HEK293T (cell line): ENCODE data around the gene CTNNA2.

Experiments used
- CTCF ChIA-PET: fragments of 350-600 bp; formaldehyde crosslinking; extraction: SDS; loops from one replicate; lab custom pipeline; 2021; ENCODE audit warnings: antibody characterized with exemption, inconsistent platforms; lab: Yijun Ruan, JAX
- POLR2A ChIA-PET: fragments of 350-600 bp; formaldehyde crosslinking; extraction: SDS; loops from one replicate; lab custom pipeline; 2020; ENCODE audit warnings: antibody characterized with exemption, inconsistent platforms; lab: Yijun Ruan, JAX
- DNase-seq: peaks from one replicate; pipeline ENCODE4 v3.0.0; 2012; ENCODE audit warnings: mixed read lengths; ENCODE audit errors: extremely low spot score
- ARNT ChIP-seq: fragments of 450-650 bp; IDR thresholded peaks from 2 replicates; pipeline ENCODE4 v1.6.1; 2017; ENCODE audit warnings: mild to moderate bottlenecking
- BHLHE40 ChIP-seq: fragments of 450-650 bp; IDR thresholded peaks from 2 replicates; pipeline ENCODE4 v1.6.1; 2016; ENCODE audit warnings: mild to moderate bottlenecking, moderate library complexity, borderline replicate concordance
- CTBP1 ChIP-seq: fragments of 450-650 bp; IDR thresholded peaks from 2 replicates; pipeline ENCODE4 v1.6.1; 2016; ENCODE audit warnings: borderline replicate concordance
- ELF4 ChIP-seq: fragments of 450-650 bp; IDR thresholded peaks from 2 replicates; pipeline ENCODE4 v1.6.1; 2017; ENCODE audit warnings: antibody characterized with exemption
- FOXA1 ChIP-seq: fragments of 450-650 bp; IDR thresholded peaks from 2 replicates; pipeline ENCODE4 v1.6.1; 2016; ENCODE audit warnings: mild to moderate bottlenecking
- FOXK2 ChIP-seq: fragments of 450-650 bp; IDR thresholded peaks from 2 replicates; pipeline ENCODE4 v1.6.1; 2016; ENCODE audit warnings: mild to moderate bottlenecking
- FOXM1 ChIP-seq: fragments of 450-650 bp; IDR thresholded peaks from 2 replicates; pipeline ENCODE4 v1.6.1; 2017; ENCODE audit warnings: mild to moderate bottlenecking, borderline replicate concordance
- HDGF ChIP-seq: fragments of 450-650 bp; IDR thresholded peaks from 2 replicates; pipeline ENCODE4 v1.6.1; 2017; ENCODE audit warnings: antibody characterized with exemption, borderline replicate concordance
- L3MBTL2 ChIP-seq: fragments of 450-650 bp; conservative IDR thresholded peaks from 2 replicates; pipeline ENCODE4 v1.6.1; 2016; ENCODE audit warnings: mild to moderate bottlenecking
- LEF1 ChIP-seq: fragments of 450-650 bp; IDR thresholded peaks from 2 replicates; pipeline ENCODE4 v1.6.1; 2017; ENCODE audit warnings: mild to moderate bottlenecking, borderline replicate concordance
- NFRKB ChIP-seq: fragments of 450-650 bp; IDR thresholded peaks from 2 replicates; pipeline ENCODE4 v1.6.1; 2016; ENCODE audit warnings: mild to moderate bottlenecking, moderate library complexity
- SP1 ChIP-seq: fragments of 450-650 bp; IDR thresholded peaks from 2 replicates; pipeline ENCODE4 v1.6.1; 2017
- SUZ12 ChIP-seq: fragments of 450-650 bp; IDR thresholded peaks from 2 replicates; pipeline ENCODE4 v1.6.1; 2016; ENCODE audit warnings: mild to moderate bottlenecking
- TARDBP ChIP-seq: fragments of 450-650 bp; IDR thresholded peaks from 2 replicates; pipeline ENCODE4 v1.6.1; 2016
- ZNF384 ChIP-seq: fragments of 450-650 bp; IDR thresholded peaks from 2 replicates; pipeline ENCODE4 v1.6.1; 2016
- TF ChIP-seq, protein P1 (sequence below): fragments of 450-650 bp; IDR thresholded peaks from 2 replicates; pipeline ENCODE4 v1.6.1; 2016

CTNNA2 gene

DNA sequence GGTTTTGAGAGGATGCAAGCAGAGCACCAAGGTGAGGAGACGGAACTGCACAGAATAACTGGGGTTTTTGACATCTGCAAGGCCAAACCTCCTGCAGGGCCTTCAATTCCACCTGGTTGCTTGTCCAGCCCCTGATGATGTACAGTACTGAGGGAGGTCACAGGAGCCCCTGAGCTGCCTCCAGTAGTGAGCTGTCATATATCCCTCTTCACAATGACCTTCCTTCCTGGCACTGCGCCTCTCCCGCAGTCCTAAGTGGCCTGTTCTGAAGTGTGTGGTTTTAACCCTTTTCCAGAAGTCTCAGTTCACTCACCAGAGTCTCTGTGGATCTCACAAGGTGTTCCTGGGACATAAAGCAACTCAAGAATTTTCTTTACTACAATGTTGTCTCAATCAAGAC lies 746.4 kb downstream of the CTNNA2 start:
- CTCF ChIA-PET = no interaction called here
- no peak for DNase-seq
- POLR2A ChIA-PET = no interaction called here
- TF ChIP-seq FOXK2 (no peak), SP1 (no peak), ARNT (no peak), FOXM1 (no peak), ELF4 (no peak), SUZ12 (no peak), TARDBP (no peak), ZNF384 (no peak), LEF1 (no peak), FOXA1 (no peak), CTBP1 (no peak)

DNA sequence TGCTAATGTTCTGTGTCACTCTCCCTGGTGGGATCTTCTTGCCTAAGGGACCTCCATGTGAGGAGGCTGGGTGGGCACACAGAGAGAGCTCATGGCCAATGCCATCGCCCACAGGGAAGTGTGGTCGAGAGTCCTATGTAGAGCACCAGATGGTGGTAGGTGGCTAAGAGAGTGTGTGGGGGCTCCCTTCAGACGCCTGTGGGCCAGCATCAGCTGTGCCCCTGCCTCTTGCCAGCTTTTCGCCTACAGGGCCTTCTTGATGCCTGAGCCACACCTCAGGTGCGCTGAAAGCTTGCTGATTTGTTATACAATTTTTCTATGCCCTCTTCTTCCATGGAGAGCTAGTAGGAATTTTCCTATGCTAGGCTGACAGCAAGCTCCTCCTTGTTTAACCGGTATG lies 753.4 kb downstream of the CTNNA2 start:
- CTCF ChIA-PET = no interaction called here
- TF ChIP-seq FOXK2 (no peak), FOXM1 (no peak), ARNT (no peak), ZNF384 (no peak), TARDBP (no peak), SP1 (no peak), NFRKB (no peak), ELF4 (no peak), SUZ12 (no peak), FOXA1 (no peak), HDGF (no peak), CTBP1 (no peak), BHLHE40 (no peak), L3MBTL2 (no peak), LEF1 (no peak)
- TF ChIP-seq, protein P1, sequence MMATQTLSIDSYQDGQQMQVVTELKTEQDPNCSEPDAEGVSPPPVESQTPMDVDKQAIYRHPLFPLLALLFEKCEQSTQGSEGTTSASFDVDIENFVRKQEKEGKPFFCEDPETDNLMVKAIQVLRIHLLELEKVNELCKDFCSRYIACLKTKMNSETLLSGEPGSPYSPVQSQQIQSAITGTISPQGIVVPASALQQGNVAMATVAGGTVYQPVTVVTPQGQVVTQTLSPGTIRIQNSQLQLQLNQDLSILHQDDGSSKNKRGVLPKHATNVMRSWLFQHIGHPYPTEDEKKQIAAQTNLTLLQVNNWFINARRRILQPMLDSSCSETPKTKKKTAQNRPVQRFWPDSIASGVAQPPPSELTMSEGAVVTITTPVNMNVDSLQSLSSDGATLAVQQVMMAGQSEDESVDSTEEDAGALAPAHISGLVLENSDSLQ = no peak
- DNase-seq = no peak
- POLR2A ChIA-PET = no interaction called here

DNA sequence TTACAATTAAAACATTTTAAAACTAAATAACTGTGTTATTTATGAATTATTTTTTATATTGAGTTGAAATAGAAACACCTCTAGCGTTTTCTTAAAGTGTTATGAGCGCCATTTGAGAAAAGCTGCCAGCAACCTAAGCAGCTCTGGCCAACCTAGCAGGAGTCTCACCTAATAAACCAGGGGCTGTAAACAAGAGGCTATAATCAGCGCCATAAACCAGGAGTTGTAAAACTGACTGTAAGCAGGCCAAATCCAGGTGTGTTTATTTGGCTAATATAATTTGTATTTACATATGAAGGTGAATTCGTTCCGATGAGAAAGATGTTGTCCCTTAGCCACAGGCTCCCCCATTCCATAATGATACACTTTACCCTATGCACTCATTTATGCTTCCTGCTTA lies 757.0 kb downstream of the CTNNA2 start:
- CTCF ChIA-PET = no interaction called here
- POLR2A ChIA-PET = no interaction called here
- TF ChIP-seq BHLHE40 = no peak
- no peak for TF ChIP-seq ZNF384
- TF ChIP-seq NFRKB = no peak
- no peak for TF ChIP-seq FOXM1
- no peak for TF ChIP-seq SP1
- TF ChIP-seq FOXK2 = no peak
- no peak for TF ChIP-seq SUZ12
- no peak for TF ChIP-seq HDGF
- TF ChIP-seq FOXA1 = no peak
- DNase-seq = no peak

DNA sequence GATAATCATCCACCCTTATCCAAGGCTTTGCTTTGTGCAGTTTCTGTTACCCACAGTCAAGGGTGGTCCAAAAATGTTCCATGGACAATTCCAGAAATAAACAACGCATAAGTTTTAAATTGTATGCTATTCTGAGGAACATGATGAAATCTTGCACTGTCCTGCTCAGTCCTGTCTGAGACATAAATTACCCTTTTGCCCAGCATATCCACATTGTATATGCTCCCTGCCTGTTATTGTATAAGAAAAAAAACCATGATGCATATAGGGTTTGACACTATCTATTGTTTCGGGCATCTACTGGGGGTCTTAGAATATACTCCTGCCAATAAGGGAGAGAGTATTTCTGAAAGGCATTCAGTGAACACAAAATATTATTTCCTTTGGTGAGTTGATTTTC lies 767.7 kb downstream of the CTNNA2 start:
- DNase-seq = no peak
- ChIA-PET CTCF (no interaction called here), POLR2A (no interaction called here)
- no peak for TF ChIP-seq BHLHE40
- TF ChIP-seq, protein P1 = no peak
- no peak for TF ChIP-seq ELF4

DNA sequence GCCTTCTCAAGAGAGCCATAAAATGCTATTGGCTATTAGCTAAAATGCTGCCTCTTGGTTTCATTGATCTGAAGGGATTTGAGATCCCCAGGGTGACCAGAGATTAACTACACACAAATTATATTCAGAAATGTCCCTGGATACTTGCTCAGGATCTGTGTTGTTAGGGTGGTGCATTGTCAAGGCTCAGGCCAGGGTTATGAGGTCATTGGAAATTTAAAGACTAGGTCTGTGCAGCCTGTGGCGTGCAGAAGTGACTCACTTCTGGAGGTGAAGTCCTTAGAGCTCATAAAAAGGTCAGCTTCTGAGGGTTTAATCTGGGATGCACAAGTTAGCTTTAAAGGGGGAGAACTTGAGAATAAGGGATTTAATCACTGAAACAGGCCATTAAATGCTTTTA lies 768.2 kb downstream of the CTNNA2 start:
- no peak for DNase-seq
- ChIA-PET CTCF (no interaction called here), POLR2A (no interaction called here)
- no peak for TF ChIP-seq SUZ12
- TF ChIP-seq, protein P1 = no peak
- TF ChIP-seq SP1 = no peak

DNA sequence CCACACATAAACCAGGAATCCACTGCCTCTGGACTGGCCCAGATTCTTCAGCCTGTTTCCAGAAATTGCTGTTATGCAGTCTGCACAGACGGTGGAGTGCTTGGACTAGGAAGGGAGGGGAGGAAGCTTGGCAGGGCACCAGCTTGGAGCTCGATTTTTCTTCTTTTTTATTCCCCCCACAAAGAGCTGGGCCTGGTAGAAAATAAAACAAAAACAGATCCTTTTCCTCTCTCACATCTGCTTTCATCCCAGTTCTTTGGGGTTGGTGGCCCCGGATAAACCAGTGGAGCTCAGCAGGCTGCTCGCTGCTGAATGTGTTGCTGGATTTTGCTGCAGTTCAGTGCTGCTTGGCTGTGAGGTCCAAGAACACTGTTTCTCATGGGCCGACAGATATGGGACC lies 775.7 kb downstream of the CTNNA2 start:
- no peak for DNase-seq
- POLR2A ChIA-PET = interaction anchor here (0.8 kb wide), 1 partner anchor 15 kb away, joined by 3 read pairs; no protein-coding TSS in a partner anchor
- no peak for TF ChIP-seq ARNT
- TF ChIP-seq SP1 = no peak
- TF ChIP-seq, protein P1 = no peak
- TF ChIP-seq FOXM1 = no peak
- no peak for TF ChIP-seq HDGF
- TF ChIP-seq ELF4 = no peak
- TF ChIP-seq NFRKB = no peak
- no peak for TF ChIP-seq BHLHE40
- TF ChIP-seq FOXA1 = no peak
- TF ChIP-seq LEF1 = no peak
- TF ChIP-seq L3MBTL2 = no peak
- no peak for TF ChIP-seq TARDBP
- TF ChIP-seq SUZ12 = no peak
- no peak for TF ChIP-seq FOXK2
- TF ChIP-seq CTBP1 = no peak
- no peak for TF ChIP-seq ZNF384
- CTCF ChIA-PET = no interaction called here
